Upper lobe of left lung (tissue), 4 donors: ENCODE results near the gene ZSCAN18.

Experiments used
- EP300 ChIP-seq, 4 donors: sonication (generic); formaldehyde crosslinking; IDR thresholded peaks; one replicate each; pipeline ENCODE4 v1.5.1; 2017; ENCODE audit warnings: antibody characterized with exemption in 4 of 4, control low read depth in 2 of 4
- POLR2A ChIP-seq, 4 donors: fragments of 450-650 bp; IDR thresholded peaks; one replicate each; pipeline ENCODE4 v1.5.1; 2016 to 2017; ENCODE audit warnings: antibody characterized with exemption in 4 of 4, mild to moderate bottlenecking in 2 of 4
- TF ChIP-seq, protein P1 (sequence below), 6 experiments: fragments of 450-650 bp in 4 of 6; fragments of 200-600 bp in 2 of 6; sonication (generic) in 2 of 6; IDR thresholded peaks; one replicate each; pipeline ENCODE4 v1.5.1; 2016 to 2019; ENCODE audit warnings: antibody characterized with exemption in 6 of 6

DNA sequence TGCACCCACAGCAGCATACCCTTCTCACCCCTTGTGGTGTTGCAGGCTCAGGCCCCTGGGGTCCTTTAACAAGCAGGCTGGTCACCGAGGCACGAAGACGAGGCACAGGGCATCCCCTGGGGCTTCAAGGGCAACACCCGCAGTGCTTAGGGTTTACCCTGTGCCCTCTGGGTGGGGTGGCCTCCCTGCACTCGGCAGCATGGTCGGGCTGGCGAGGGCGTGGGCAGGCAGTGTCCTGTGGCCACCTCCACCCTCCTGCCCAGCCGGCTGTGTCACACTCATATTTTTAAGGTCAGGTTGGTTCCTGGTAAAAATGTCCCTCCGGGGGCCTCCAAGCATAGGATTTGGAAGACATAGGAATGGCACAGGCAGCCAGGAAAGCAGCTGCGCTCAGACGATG is 50.4 kb downstream of the ZSCAN18 start:
- TF ChIP-seq POLR2A (IDR thresholded peaks at IDR 0.05): no peak
- TF ChIP-seq, protein P1, sequence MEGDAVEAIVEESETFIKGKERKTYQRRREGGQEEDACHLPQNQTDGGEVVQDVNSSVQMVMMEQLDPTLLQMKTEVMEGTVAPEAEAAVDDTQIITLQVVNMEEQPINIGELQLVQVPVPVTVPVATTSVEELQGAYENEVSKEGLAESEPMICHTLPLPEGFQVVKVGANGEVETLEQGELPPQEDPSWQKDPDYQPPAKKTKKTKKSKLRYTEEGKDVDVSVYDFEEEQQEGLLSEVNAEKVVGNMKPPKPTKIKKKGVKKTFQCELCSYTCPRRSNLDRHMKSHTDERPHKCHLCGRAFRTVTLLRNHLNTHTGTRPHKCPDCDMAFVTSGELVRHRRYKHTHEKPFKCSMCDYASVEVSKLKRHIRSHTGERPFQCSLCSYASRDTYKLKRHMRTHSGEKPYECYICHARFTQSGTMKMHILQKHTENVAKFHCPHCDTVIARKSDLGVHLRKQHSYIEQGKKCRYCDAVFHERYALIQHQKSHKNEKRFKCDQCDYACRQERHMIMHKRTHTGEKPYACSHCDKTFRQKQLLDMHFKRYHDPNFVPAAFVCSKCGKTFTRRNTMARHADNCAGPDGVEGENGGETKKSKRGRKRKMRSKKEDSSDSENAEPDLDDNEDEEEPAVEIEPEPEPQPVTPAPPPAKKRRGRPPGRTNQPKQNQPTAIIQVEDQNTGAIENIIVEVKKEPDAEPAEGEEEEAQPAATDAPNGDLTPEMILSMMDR (IDR thresholded peaks at IDR 0.05): no peak
- TF ChIP-seq EP300 (IDR thresholded peaks at IDR 0.05): no peak
